Central memory CD8-positive, alpha-beta T cell (primary cell): ENCODE measurements around the gene NRXN3.
"Not testable (repeated sequence)": the region's sequence is repeated elsewhere in the genome, so short reads cannot be mapped to it uniquely, and the experiment has no call there.

Experiments used
- ATAC-seq: fragments of 150-1000 bp; cut with Tn5 transposase; replicated peaks from 2 replicates; pipeline ENCODE4 v1.10.0; 2022; ENCODE audit warnings: mild to moderate bottlenecking, moderate FRiP score, moderate number of reproducible peaks; ENCODE audit not compliant: poor library complexity, severe bottlenecking; ENCODE audit errors: extremely low read depth
- DNase-seq, 2 donors: peaks; one replicate each; pipeline ENCODE4 v3.0.0; 2021; ENCODE audit warnings: low spot score in 2 of 2
- H3K27ac Mint-ChIP-seq: one replicate; pipeline ENCODE4 v1.8.0; 2022; ENCODE audit warnings: low read depth, mild to moderate bottlenecking, moderate library complexity, mixed read lengths
- H3K27me3 Mint-ChIP-seq: one replicate; pipeline ENCODE4 v1.8.0; 2022; ENCODE audit warnings: mixed read lengths
- H3K36me3 Mint-ChIP-seq: one replicate; pipeline ENCODE4 v1.8.0; 2022; ENCODE audit warnings: mild to moderate bottlenecking, moderate library complexity, mixed read lengths; ENCODE audit not compliant: insufficient read depth
- H3K4me1 Mint-ChIP-seq: one replicate; pipeline ENCODE4 v1.8.0; 2022; ENCODE audit warnings: mixed read lengths
- H3K4me3 Mint-ChIP-seq: one replicate; pipeline ENCODE4 v1.8.0; 2022; ENCODE audit warnings: mild to moderate bottlenecking, moderate library complexity, mixed read lengths
- H3K9me3 Mint-ChIP-seq: one replicate; pipeline ENCODE4 v1.8.0; 2022; ENCODE audit warnings: mixed read lengths

Gene NRXN3

DNA sequence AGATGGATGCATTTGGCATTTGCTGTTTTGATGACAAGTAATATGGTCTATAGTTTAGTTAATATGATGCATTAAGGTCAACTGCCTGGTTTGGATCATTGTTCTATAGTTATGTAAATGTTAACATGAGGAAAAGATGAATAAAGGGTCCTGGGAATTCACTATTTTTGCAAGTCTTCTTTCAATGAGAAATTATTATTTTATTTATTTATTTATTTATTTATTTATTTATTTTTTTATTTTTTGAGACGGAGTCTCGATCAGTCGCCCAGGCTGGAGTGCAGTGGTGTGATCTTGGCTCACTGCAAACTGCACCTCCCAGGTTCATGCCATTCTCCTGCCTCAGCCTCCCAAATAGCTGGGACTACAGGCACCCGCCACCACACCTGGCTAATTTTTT, 940.4 kb downstream of the NRXN3 start:
- not testable (repeated sequence) for H3K27me3 Mint-ChIP-seq, H3K4me3 Mint-ChIP-seq, DNase-seq, ATAC-seq, H3K4me1 Mint-ChIP-seq, H3K36me3 Mint-ChIP-seq, H3K27ac Mint-ChIP-seq
- peaks cover 17% of the 10 kb centered on the region for H3K9me3 Mint-ChIP-seq

DNA sequence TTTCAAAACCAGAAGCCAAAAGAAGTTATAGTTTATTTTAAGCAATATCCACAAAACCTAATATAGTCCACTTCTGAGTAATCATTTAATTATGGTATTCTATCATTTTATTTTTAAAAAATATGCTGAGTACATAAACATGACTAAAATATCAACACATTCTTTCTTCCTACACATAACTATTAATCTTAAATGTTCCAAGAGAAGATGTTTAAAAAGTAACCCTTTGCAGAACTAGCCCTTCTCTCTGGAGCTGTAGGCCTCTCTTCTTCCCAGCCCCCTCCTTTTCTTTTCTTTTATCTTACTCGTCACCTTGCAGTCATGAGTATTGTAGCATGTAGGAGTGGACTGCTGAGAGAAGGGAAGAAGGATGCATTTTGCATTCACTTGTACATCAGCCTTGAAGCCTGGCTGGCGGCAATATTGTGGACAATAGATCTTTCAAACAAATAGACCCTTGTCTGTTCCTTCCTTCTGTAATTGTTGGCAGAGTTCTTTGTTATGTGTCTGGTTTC, 941.9 kb downstream of the NRXN3 start:
- Mint-ChIP-seq H3K36me3 (peaks cover 5% of the 10 kb centered on the region), H3K27me3 (no peaks in the 10 kb centered on the region), H3K9me3 (peaks cover 13% of the 10 kb centered on the region), H3K27ac (no peak overlapping the region), H3K4me3 (no peak overlapping the region), H3K4me1 (no peaks in the 10 kb centered on the region)
- no peak for DNase-seq
- no peak for ATAC-seq

DNA sequence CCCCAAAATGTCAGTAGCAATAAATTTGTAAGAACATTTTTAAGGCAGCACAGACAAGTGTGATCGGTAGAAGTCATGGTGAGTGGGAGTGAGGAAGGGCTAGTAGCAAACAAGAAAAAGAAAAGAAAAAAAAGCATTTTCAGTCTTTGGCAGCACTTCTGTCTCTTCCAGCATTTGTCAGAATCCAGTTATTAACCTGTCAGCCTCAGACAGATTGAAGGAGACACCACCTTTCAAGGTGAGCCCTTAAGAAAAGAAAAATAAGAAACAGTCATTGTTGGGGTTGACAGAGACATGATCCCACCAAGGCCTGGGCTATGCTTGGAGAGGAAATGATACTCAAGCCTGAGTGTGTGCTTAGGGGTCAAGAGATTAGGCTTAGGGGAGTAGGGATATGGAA, 947.4 kb downstream of the NRXN3 start:
- H3K4me1 Mint-ChIP-seq = no peaks in the 10 kb centered on the region
- no peak overlapping the region for H3K4me3 Mint-ChIP-seq
- H3K9me3 Mint-ChIP-seq = peaks cover 22% of the 10 kb centered on the region
- ATAC-seq (no peak), DNase-seq (no peak)
- peaks cover 3% of the 10 kb centered on the region for H3K36me3 Mint-ChIP-seq
- no peaks in the 10 kb centered on the region for H3K27me3 Mint-ChIP-seq
- H3K27ac Mint-ChIP-seq = no peak overlapping the region

DNA sequence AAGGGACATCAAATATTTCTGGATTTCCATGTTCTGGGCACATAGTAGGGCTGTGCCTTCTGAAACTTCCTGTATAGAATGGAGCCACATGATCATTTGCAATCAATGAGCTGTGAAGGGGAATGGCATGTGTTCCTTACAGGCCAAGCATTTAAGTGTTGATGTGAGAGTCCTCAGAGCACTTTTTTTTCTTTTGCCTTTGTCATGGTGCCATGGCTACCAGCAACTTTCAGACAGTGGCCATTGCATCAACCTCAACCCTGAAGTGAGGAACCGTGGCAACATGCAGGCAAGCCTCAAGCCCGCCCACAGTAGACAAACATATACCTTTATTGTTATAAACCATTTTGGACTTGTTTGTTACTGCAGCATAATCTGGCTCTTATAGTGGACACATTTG, 948.1 kb downstream of the NRXN3 start:
- ATAC-seq = no peak
- no peak overlapping the region for H3K4me3 Mint-ChIP-seq
- no peaks in the 10 kb centered on the region for H3K36me3 Mint-ChIP-seq

DNA sequence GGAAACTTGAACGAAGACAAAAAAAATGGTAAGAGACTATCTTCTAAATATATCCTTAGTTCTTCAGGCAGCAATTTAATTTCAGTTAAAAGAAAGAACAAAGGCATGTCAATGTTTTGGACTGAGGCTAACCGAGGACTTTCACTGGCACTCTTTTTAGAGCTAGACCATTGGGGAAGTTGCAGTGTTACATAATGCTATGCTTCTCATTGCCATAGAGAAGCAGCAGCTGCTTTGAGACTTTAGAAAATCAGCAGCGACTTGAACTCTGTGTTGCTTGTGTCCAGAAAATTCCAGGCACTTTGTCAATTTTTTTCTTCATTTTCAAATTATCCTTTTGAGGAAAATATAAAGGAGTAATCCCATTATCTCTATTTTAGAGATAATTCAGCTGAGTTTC, 964.2 kb downstream of the NRXN3 start:
- Mint-ChIP-seq H3K27ac (no peak overlapping the region), H3K36me3 (peaks cover 2% of the 10 kb centered on the region), H3K9me3 (peaks cover 5% of the 10 kb centered on the region), H3K4me1 (no peaks in the 10 kb centered on the region), H3K27me3 (no peaks in the 10 kb centered on the region), H3K4me3 (no peak overlapping the region)
- ATAC-seq (no peak), DNase-seq (no peak)

More for the DNA sequence above, 948.1 kb downstream of the NRXN3 start:
- Mint-ChIP-seq H3K27ac (no peak overlapping the region), H3K27me3 (no peaks in the 10 kb centered on the region), H3K9me3 (peaks cover 22% of the 10 kb centered on the region), H3K4me1 (no peaks in the 10 kb centered on the region)
- no peak for DNase-seq

DNA sequence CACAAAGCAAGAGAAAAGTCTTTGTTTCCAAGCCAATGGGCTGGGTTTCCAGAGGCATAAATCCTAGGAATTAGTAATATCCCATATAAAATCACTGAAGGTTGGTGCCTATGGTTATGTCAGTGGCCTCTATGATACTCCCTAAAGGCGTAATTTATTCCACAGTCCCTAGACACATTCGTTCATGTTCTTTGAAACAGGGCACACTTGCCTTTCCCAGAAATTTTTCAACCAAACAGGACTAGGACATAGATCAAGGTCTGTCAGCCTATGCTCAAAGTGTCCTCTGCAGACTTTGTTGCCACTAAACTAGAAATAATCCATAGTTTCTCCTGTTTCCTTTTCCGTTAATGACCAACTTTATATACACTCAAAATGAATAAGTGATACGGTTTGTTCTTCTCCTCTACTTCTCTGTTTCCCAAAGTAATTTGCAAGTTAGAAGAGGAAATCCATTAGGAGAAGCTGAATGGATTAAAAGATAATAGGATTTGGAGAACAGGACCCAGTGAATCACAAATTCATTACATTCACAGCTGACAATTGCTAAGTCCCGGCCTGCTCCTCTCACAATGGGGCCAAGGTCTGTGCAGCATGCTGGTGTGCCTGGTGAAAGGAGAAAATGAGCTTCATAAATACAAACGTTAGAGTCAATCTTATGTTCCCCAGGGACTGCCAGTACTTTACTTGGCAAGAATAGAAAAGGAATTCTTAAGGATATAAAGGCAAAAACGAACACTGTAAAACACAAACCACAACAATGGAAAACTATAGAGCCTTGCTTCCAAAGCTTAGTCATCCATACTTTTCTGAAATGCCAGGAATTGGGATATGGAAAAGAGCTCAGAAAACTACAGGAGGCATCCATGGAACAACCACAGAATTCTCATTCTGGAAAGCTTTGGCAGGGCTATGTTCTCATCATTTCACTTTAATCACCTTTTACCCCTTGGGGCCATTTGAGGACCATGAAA, 966.2 kb downstream of the NRXN3 start:
- Mint-ChIP-seq H3K27ac (no peak overlapping the region), H3K27me3 (no peaks in the 10 kb centered on the region), H3K9me3 (peaks cover 11% of the 10 kb centered on the region), H3K36me3 (peaks cover 2% of the 10 kb centered on the region), H3K4me1 (no peaks in the 10 kb centered on the region), H3K4me3 (no peak overlapping the region)
- ATAC-seq = no peak
- DNase-seq = no peak

DNA sequence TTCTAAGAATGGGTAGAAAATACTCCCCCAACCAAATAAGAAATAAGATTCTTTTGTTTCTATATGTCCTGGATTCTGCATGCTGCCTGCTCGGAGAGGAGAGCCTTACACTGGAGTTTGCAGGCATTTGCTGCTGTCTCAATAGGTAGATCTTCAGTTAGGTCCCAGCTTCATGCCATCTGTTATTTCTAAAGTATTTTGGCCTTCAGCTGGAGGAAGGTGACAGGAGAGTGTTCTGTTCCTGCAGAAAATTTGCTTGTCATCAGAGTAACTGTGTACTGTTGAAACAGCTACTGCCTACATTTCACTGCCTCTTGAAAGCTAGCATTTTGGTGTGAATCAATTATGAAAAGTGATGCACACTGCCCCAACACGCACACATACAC, 966.9 kb downstream of the NRXN3 start:
- DNase-seq (no peak), ATAC-seq (no peak)
- Mint-ChIP-seq H3K9me3 (peaks cover 11% of the 10 kb centered on the region), H3K4me3 (no peak overlapping the region), H3K27ac (no peak overlapping the region), H3K27me3 (no peaks in the 10 kb centered on the region), H3K4me1 (no peaks in the 10 kb centered on the region), H3K36me3 (peaks cover 2% of the 10 kb centered on the region)

DNA sequence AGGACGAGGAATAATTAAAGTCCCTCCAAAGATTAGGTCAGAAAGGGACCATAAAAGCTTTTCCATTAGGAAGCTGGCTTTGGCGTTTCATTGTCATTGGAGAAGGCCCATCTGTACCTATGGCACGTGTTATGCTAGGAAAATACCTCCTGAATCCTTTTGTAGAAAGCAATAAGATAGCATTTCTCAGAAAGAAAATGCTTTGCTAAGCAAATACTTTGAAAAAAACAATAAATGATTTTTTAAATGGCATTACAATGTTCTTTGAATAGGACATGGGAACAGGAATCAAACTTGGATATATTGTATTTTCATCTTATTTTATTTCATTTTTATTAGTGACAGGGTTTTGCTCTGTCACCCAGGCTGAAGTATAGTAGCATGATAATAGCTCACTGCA, 967.7 kb downstream of the NRXN3 start:
- ATAC-seq (no peak), DNase-seq (no peak)
- Mint-ChIP-seq H3K4me1 (no peaks in the 10 kb centered on the region), H3K9me3 (peaks cover 11% of the 10 kb centered on the region), H3K4me3 (no peak overlapping the region), H3K27ac (no peak overlapping the region), H3K36me3 (peaks cover 2% of the 10 kb centered on the region), H3K27me3 (no peaks in the 10 kb centered on the region)

DNA sequence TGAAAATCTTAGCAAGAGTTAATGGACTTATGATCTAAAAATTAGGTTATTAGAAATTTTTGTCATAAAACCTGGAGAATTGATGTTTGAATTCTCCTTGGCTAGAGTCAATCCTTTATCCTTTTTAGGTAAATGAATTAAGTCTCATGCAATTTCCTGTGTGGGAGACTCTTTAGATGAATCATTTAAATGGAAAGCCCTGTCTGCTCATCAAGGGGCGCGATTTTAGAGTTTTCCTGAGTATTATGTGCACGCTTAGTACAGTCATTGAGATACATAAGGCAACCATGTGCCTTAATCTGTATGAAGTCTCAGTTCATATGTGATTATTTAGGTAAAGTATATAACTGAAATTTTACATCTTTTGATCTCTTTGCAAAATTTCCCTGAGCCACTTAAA, 974.7 kb downstream of the NRXN3 start:
- DNase-seq (no peak), ATAC-seq (no peak)
- H3K4me3 Mint-ChIP-seq = no peak overlapping the region
- H3K36me3 Mint-ChIP-seq = no peaks in the 10 kb centered on the region
- peaks cover 30% of the 10 kb centered on the region for H3K9me3 Mint-ChIP-seq
- H3K27ac Mint-ChIP-seq = no peak overlapping the region
- H3K4me1 Mint-ChIP-seq = no peaks in the 10 kb centered on the region
- no peaks in the 10 kb centered on the region for H3K27me3 Mint-ChIP-seq

DNA sequence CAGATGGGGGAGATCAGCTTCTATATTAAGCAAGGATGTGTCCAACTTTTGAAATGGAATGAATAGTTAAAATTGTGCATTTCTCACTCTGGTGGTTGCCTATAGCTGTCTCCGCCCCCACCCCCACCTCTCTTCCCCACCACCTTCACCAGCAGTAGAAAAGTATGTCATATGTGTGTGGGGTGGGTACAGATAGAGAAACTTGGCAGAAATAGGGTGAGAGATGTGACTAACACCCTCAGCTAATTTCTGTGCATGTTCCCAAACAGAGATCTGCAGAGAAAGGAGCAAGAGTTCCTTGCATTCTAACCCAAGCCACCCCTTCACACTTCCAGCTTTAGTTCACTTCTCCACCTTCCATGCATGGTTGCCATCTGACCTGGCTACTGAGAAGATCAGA, 980.1 kb downstream of the NRXN3 start:
- Mint-ChIP-seq H3K36me3 (no peaks in the 10 kb centered on the region), H3K4me1 (no peaks in the 10 kb centered on the region), H3K4me3 (no peak overlapping the region), H3K27me3 (no peaks in the 10 kb centered on the region), H3K9me3 (peaks cover 19% of the 10 kb centered on the region), H3K27ac (no peak overlapping the region)
- ATAC-seq = no peak
- DNase-seq = no peak

DNA sequence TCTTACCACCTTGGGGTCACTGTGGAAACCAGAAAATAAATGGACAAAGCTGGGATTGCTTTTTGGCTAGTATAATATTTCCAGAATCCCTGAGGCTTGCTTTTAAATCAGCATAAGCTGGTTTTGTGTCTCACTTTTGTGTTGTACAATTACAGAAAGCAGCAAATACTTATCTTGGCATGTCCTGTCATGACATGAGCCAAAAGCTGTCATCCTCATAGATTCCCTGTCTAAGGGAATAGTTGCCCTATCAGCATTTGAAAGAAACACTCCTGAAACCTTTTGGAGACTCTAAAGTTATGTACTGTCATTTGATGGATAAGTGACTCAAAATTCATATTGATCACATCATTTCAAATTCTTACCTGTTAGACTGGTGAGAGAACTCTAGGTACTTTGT, 987.2 kb downstream of the NRXN3 start:
- no peaks in the 10 kb centered on the region for H3K4me1 Mint-ChIP-seq
- no peaks in the 10 kb centered on the region for H3K27me3 Mint-ChIP-seq
- no peak overlapping the region for H3K4me3 Mint-ChIP-seq
- DNase-seq (no peak), ATAC-seq (no peak)
- no peak overlapping the region for H3K27ac Mint-ChIP-seq
- H3K36me3 Mint-ChIP-seq = no peaks in the 10 kb centered on the region
- H3K9me3 Mint-ChIP-seq = no peaks in the 10 kb centered on the region

DNA sequence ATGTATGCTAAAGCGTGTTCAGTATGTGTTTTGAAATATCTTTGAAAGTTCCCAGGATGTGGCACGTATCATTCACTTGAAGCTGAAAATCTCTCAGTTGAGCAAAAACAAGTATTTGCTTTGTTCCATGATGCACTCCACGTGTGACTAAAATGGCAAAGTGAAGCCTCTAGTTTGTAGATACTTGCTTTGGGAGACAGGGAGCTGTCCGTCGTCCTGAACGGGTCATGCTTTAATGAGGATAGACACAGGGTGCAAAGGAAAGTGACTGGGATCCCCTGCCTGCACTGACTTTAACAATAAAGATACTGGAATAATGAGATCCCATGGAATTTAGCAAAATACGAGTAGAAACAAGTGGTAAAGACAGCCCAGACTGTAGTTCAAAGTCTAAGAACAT, 991.4 kb downstream of the NRXN3 start:
- ATAC-seq = no peak
- Mint-ChIP-seq H3K4me3 (no peak overlapping the region), H3K27me3 (no peaks in the 10 kb centered on the region), H3K27ac (no peak overlapping the region), H3K4me1 (no peaks in the 10 kb centered on the region), H3K9me3 (peaks cover 10% of the 10 kb centered on the region), H3K36me3 (no peaks in the 10 kb centered on the region)
- DNase-seq = no peak

DNA sequence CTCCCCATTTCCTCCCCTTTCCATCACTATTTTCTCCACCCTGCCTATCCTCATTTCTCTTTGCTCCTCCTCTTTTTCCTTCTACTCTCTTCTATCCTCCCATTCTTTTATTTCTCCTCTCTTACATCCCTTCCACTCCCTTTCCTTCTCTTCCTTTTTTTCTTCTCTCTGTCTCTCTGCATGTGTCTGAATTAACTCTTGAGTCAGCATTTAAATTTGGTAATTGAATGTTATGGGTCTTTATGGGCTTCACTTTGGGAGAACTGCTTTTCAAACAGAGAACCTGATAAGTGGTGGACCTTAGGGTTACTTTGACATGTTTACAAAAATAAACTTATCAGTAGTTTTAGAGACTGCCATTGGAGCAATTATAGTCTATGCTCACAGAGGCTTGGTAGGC, 992.7 kb downstream of the NRXN3 start:
- ATAC-seq = no peak
- H3K36me3 Mint-ChIP-seq = no peaks in the 10 kb centered on the region
- no peak overlapping the region for H3K4me3 Mint-ChIP-seq
- no peak for DNase-seq
- H3K27ac Mint-ChIP-seq = no peak overlapping the region
- no peaks in the 10 kb centered on the region for H3K27me3 Mint-ChIP-seq
- peaks cover 10% of the 10 kb centered on the region for H3K9me3 Mint-ChIP-seq
- H3K4me1 Mint-ChIP-seq = no peaks in the 10 kb centered on the region
